GM12891 (cell line): Measurements from ENCODE around the gene BANF2.

ENCODE experiments used
- PAX5 ChIP-seq: IDR thresholded peaks from 2 replicates; pipeline ENCODE4 v1.6.1; 2011; ENCODE audit warnings: low read length, moderate library complexity, mild to moderate bottlenecking; ENCODE audit not compliant: insufficient read depth, severe bottlenecking
- POLR2A ChIP-seq: IDR thresholded peaks from 2 replicates; pipeline ENCODE4 v1.6.1; 2011; ENCODE audit warnings: low read depth, low read length, control low read depth
- POLR2AphosphoS5 ChIP-seq: IDR thresholded peaks from 2 replicates; pipeline ENCODE4 v1.6.1; 2011; ENCODE audit warnings: low read depth, low read length, control low read depth
- TAF1 ChIP-seq: IDR thresholded peaks from 2 replicates; pipeline ENCODE4 v1.6.1; 2011; ENCODE audit warnings: low read depth, low read length, control low read depth

DNA sequence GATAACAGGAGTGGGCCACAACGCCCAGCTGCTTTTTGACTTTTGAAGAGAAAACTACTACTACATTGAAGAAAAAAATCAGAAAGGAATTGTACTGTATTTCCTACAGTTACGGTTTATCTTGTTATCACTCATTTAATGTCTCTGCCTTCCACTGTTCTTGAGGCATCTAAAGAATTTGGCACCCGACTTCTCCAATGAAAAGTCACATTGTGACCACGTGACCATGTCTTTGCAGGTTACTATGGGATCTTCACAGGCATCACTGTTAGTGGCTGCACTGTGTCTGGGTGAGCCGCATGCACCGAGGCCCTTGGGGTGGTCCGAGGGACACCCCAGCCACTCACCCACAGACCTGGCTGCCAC lies 44.5 kb upstream of the BANF2 start:
- TF ChIP-seq POLR2A = no peak
- no peak for TF ChIP-seq POLR2AphosphoS5
- TF ChIP-seq TAF1 = no peak
- no peak for TF ChIP-seq PAX5
